Measurements from ENCODE around the gene GSTA2. TPM values are rescaled to one million over a fixed set of nuclear protein-coding genes. Genes with fewer than 3 reads are reported as not detected.
"Not testable (repeated sequence)": the region's sequence is repeated elsewhere in the genome, so short reads cannot be mapped to it uniquely, and the experiment has no call there.

GSTA2 gene
- total RNA-seq, 1 experiment from 2014 or later = not detected

DNA sequence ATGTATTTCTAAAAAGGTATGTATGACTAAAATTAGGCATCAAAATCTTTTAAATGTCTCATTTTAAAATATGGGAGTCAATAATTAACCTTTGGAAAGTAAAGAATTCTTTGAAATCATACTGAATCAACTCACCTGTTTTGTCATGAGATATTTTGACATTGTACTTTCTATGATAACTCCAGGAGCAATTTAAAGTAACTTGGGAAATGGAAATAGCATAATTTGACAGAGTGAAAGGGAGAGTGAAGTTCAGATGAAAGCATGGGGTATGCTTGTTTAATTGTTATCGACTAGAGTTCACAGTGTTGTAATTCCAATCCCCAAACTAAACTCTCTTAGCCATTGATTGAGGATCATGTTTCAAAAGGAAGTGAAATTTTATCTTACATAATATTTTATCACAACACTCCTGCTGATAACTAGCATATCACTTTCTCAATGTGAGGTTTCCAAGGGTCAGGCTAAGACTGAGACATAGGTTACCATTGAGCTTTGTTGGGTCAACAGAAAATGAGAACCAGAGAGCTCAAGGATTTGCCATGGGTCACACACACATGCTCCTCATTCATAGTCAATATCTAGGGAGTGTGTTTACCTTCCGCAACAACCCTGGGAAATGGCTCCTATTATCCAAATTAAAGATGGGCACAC is 38.0 kb upstream of the GSTA2 start:
- Mint-ChIP-seq H3K4me1 (peaks cover 6% of the 10 kb centered on the region in 2 experiments), H3K9me3 (no peaks in the 10 kb centered on the region), H3K27ac (no peak overlapping the region), H3K36me3 (ENCODE audit: insufficient read depth in 1 of 3, low read depth in 3 of 3) (no peaks in the 10 kb centered on the region; a peak in 1 of 7 replicates), H3K4me3 (no peak overlapping the region), H3K27me3 (ENCODE audit: low read depth) (no peaks in the 10 kb centered on the region; the same call in none of the 2 replicates)
- H3K4ac ChIP-seq (ENCODE audit: low read depth, low read length) = no peak overlapping the region
- H4K91ac ChIP-seq (ENCODE audit: insufficient read length, low read depth, low read length) = no peak overlapping the region
- H2BK120ac ChIP-seq (ENCODE audit: low read depth, low read length, poor library complexity, severe bottlenecking) = no peak overlapping the region
- no peak overlapping the region for H2AK5ac ChIP-seq (ENCODE audit: insufficient read length, low read length)
- H3K9me3 ChIP-seq (ENCODE audit: control insufficient read depth, low read depth, low read length) = no peaks in the 10 kb centered on the region
- H3K23ac ChIP-seq (ENCODE audit: insufficient read length, low read depth, low read length) = no peak overlapping the region
- no peaks in the 10 kb centered on the region for H3K4me1 ChIP-seq (ENCODE audit: insufficient read depth, low read length)
- no peak overlapping the region for H2BK15ac ChIP-seq (ENCODE audit: low read depth, low read length)
- no peak overlapping the region for H4K8ac ChIP-seq (replicated peaks; ENCODE audit: insufficient read length, low read depth, low read length)
- H3K18ac ChIP-seq (ENCODE audit: insufficient read length, low read depth, low read length) = no peak overlapping the region
- H3K4me2 ChIP-seq (ENCODE audit: insufficient read depth, insufficient read length, low read length) = no peak overlapping the region
- no peaks in the 10 kb centered on the region for H3K79me1 ChIP-seq (ENCODE audit: insufficient read depth, low read depth, low read length, poor library complexity, severe bottlenecking)
- no peak overlapping the region for H3K9ac ChIP-seq (ENCODE audit: extremely low read depth, insufficient read length, low read length)
- H3K79me2 ChIP-seq (ENCODE audit: insufficient read depth, low read length) = no peaks in the 10 kb centered on the region
- no peaks in the 10 kb centered on the region for H3K27me3 ChIP-seq (ENCODE audit: insufficient read depth, low read length)
- no peak overlapping the region for H2BK5ac ChIP-seq (ENCODE audit: insufficient read length, low read length)
- H4K5ac ChIP-seq (ENCODE audit: insufficient read length, low read depth, low read length) = no peak overlapping the region
- no peak for TF ChIP-seq CTCF (conservative IDR thresholded peaks at IDR 0.05)
- H3K27ac ChIP-seq (ENCODE audit: insufficient read length, low read depth, low read length) = no peak overlapping the region
- no peak overlapping the region for H2BK20ac ChIP-seq (ENCODE audit: low read depth, low read length, poor library complexity, severe bottlenecking)
- no peak overlapping the region for H2BK12ac ChIP-seq (ENCODE audit: insufficient read length, low read depth, low read length)
- H3K56ac ChIP-seq (ENCODE audit: insufficient read length, low read depth, low read length) = no peak overlapping the region
- WGBS (ENCODE audit: extremely low coverage, insufficient read length, low lambda C conversion rate) = no CpG with 5 or more reads among the region's 2 CpGs
- no peaks in the 10 kb centered on the region for H3K23me2 ChIP-seq (ENCODE audit: insufficient read length, low read depth, low read length, poor library complexity, severe bottlenecking)
- H4K20me1 ChIP-seq (ENCODE audit: control insufficient read depth, insufficient read depth, insufficient read length) = no peaks in the 10 kb centered on the region
- DNase-seq = no peak
- no peak overlapping the region for H2AFZ ChIP-seq (ENCODE audit: low read length)
- H3T11ph ChIP-seq (ENCODE audit: low read length) = no peak overlapping the region
- no peak overlapping the region for H3K14ac ChIP-seq (ENCODE audit: insufficient read depth, low read length)

DNA sequence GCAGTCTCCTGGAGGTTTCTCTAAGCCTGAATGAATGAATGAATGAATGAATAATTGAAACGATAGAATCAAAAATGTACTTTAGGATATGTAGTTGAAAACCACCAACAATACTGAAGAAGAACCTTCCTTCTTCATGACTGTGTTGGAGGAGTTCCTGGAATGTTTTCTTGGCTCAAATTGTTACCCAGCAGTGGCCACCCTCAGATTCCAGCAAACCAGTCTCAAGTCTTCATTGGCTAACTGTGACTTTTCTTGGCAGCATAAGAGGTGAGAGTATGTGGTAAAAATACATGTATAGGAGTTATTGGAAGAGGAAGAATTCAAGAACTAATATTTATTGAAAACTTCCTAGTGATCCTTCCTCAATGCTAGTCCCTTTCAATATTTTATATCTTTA is 36.0 kb upstream of the GSTA2 start:
- H3K27ac Mint-ChIP-seq; H2AK5ac ChIP-seq (ENCODE audit: insufficient read length, low read length); H3K23ac ChIP-seq (ENCODE audit: insufficient read length, low read depth, low read length); H3K4ac ChIP-seq (ENCODE audit: low read depth, low read length); H4K8ac ChIP-seq (replicated peaks; ENCODE audit: insufficient read length, low read depth, low read length); H3K27me3 Mint-ChIP-seq (ENCODE audit: low read depth); H2BK20ac ChIP-seq (ENCODE audit: low read depth, low read length, poor library complexity, severe bottlenecking); H3K4me1 Mint-ChIP-seq; H3K14ac ChIP-seq (ENCODE audit: insufficient read depth, low read length); H4K5ac ChIP-seq (ENCODE audit: insufficient read length, low read depth, low read length); DNase-seq; H3K36me3 Mint-ChIP-seq (ENCODE audit: insufficient read depth in 1 of 3, low read depth in 3 of 3); H3K79me1 ChIP-seq (ENCODE audit: insufficient read depth, low read depth, low read length, poor library complexity, severe bottlenecking); H4K91ac ChIP-seq (ENCODE audit: insufficient read length, low read depth, low read length); H3K56ac ChIP-seq (ENCODE audit: insufficient read length, low read depth, low read length); H3K4me2 ChIP-seq (ENCODE audit: insufficient read depth, insufficient read length, low read length); H2BK5ac ChIP-seq (ENCODE audit: insufficient read length, low read length); H3K9ac ChIP-seq (ENCODE audit: extremely low read depth, insufficient read length, low read length); H2BK120ac ChIP-seq (ENCODE audit: low read depth, low read length, poor library complexity, severe bottlenecking); H2AFZ ChIP-seq (ENCODE audit: low read length); H3K9me3 Mint-ChIP-seq; H4K20me1 ChIP-seq (ENCODE audit: control insufficient read depth, insufficient read depth, insufficient read length); H2BK15ac ChIP-seq (ENCODE audit: low read depth, low read length); H3K4me1 ChIP-seq (ENCODE audit: insufficient read depth, low read length); H3K23me2 ChIP-seq (ENCODE audit: insufficient read length, low read depth, low read length, poor library complexity, severe bottlenecking); H3K18ac ChIP-seq (ENCODE audit: insufficient read length, low read depth, low read length); H3K9me3 ChIP-seq (ENCODE audit: control insufficient read depth, low read depth, low read length); H3K79me2 ChIP-seq (ENCODE audit: insufficient read depth, low read length); H3T11ph ChIP-seq (ENCODE audit: low read length); H2BK12ac ChIP-seq (ENCODE audit: insufficient read length, low read depth, low read length); H3K4me3 Mint-ChIP-seq; H3K27me3 ChIP-seq (ENCODE audit: insufficient read depth, low read length); H3K27ac ChIP-seq (ENCODE audit: insufficient read length, low read depth, low read length): not testable (repeated sequence)
- WGBS (ENCODE audit: extremely low coverage, insufficient read length, low lambda C conversion rate) = no CpG with 5 or more reads among the region's 1 CpG
